GM21576 (cell line): ENCODE data around the gene MYOZ1.
"Not testable (repeated sequence)": the region's sequence is repeated elsewhere in the genome, so short reads cannot be mapped to it uniquely, and the experiment has no call there.

Source experiments
- ATAC-seq: cut with Tn5 transposase; IDR thresholded peaks from one replicate; pipeline ENCODE4 v1.9.1; 2021; ENCODE audit warnings: mild to moderate bottlenecking, moderate library complexity; ENCODE audit not compliant: unreplicated experiment

MYOZ1 gene

GRCh38 chr10:73641328-73642060 is at the start of gene MYOZ1:
MYOZ1 (minus strand) TSS chr10:73641474; CDS start chr10:73640017, 1,457 bp downstream.
- no peak for ATAC-seq

- not testable (repeated sequence) for ATAC-seq
These were observed 49.5 kb upstream of the MYOZ1 start for GRCh38 chr10:73690755-73691154.

GRCh38 chr10:73689596-73689995 is 48.3 kb upstream of the MYOZ1 start:
- not testable (repeated sequence) for ATAC-seq

- ATAC-seq, result not testable (repeated sequence)
These were observed 46.4 kb upstream of the MYOZ1 start for GRCh38 chr10:73687641-73688040.

- ATAC-seq, result not testable (repeated sequence)
These were observed 33.3 kb upstream of the MYOZ1 start for GRCh38 chr10:73674546-73674945.

- ATAC-seq, result not testable (repeated sequence)
These were observed 27.1 kb upstream of the MYOZ1 start for GRCh38 chr10:73668378-73668777.

GRCh38 chr10:73666153-73666809 is 25.0 kb upstream of the MYOZ1 start:
- ATAC-seq, result not testable (repeated sequence)

- ATAC-seq, result not testable (repeated sequence)
These were observed 24.3 kb upstream of the MYOZ1 start for GRCh38 chr10:73665581-73665980.

GRCh38 chr10:73664156-73665040 is 23.1 kb upstream of the MYOZ1 start:
- ATAC-seq, result not testable (repeated sequence)

GRCh38 chr10:73663621-73664020 is 22.3 kb upstream of the MYOZ1 start:
- not testable (repeated sequence) for ATAC-seq

GRCh38 chr10:73662705-73663104 is 21.4 kb upstream of the MYOZ1 start:
- not testable (repeated sequence) for ATAC-seq

GRCh38 chr10:73655990-73656298 is 14.7 kb upstream of the MYOZ1 start, which contains the start of gene SYNPO2L:
SYNPO2L (minus strand) TSS chr10:73656029; CDS start chr10:73655922, 107 bp downstream.
- ATAC-seq, result no peak

GRCh38 chr10:73655257-73655989 is 14.1 kb upstream of the MYOZ1 start:
- no peak for ATAC-seq

GRCh38 chr10:73653701-73654100 is 12.4 kb upstream of the MYOZ1 start:
- ATAC-seq, result no peak

GRCh38 chr10:73653195-73653594 is 11.9 kb upstream of the MYOZ1 start:
- ATAC-seq, result no peak

- ATAC-seq, result peak; percentile 48
These were observed 9.5 kb upstream of the MYOZ1 start for GRCh38 chr10:73650537-73651331.

- ATAC-seq, result no peak
These were observed 8.7 kb upstream of the MYOZ1 start for GRCh38 chr10:73649876-73650536.

- no peak for ATAC-seq
These were observed 7.9 kb upstream of the MYOZ1 start for GRCh38 chr10:73648975-73649829.
